ENCODE measurements around the gene BNC2.

DNA sequence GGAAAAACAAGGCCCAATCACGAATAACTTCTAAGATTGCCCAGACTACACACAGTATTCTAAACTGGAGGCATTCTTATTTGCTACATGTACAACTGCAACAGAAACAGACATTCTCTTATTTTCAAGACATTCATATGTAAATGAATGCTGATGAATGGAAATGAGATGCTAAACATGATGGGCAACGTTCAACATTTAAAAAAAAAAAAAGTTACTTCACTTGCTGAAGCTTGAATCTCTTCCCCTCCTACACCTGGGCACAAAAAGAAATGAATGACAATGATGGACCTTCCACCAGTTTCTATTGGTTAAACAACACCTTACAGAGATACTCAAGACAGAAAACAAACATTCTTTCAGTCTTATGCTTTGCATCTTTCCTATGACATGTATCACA, 160.5 kb downstream of the BNC2 start:
- TF ChIP-seq, protein P1, sequence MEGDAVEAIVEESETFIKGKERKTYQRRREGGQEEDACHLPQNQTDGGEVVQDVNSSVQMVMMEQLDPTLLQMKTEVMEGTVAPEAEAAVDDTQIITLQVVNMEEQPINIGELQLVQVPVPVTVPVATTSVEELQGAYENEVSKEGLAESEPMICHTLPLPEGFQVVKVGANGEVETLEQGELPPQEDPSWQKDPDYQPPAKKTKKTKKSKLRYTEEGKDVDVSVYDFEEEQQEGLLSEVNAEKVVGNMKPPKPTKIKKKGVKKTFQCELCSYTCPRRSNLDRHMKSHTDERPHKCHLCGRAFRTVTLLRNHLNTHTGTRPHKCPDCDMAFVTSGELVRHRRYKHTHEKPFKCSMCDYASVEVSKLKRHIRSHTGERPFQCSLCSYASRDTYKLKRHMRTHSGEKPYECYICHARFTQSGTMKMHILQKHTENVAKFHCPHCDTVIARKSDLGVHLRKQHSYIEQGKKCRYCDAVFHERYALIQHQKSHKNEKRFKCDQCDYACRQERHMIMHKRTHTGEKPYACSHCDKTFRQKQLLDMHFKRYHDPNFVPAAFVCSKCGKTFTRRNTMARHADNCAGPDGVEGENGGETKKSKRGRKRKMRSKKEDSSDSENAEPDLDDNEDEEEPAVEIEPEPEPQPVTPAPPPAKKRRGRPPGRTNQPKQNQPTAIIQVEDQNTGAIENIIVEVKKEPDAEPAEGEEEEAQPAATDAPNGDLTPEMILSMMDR (tag by site-specific recombination; IDR thresholded peaks at IDR 0.05), result no peak
- no peak for TF ChIP-seq PATZ1 (tag by site-specific recombination; IDR thresholded peaks at IDR 0.05)
- TF ChIP-seq ZNF174 (tag by site-specific recombination; IDR thresholded peaks at IDR 0.05), result no peak
- TF ChIP-seq, protein P2, sequence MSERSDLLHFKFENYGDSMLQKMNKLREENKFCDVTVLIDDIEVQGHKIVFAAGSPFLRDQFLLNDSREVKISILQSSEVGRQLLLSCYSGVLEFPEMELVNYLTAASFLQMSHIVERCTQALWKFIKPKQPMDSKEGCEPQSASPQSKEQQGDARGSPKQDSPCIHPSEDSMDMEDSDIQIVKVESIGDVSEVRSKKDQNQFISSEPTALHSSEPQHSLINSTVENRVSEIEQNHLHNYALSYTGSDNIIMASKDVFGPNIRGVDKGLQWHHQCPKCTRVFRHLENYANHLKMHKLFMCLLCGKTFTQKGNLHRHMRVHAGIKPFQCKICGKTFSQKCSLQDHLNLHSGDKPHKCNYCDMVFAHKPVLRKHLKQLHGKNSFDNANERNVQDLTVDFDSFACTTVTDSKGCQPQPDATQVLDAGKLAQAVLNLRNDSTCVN (tag by site-specific recombination; optimal IDR thresholded peaks at IDR 0.05), result no peak
- no peak for TF ChIP-seq ZNF350 (tag by site-specific recombination; IDR thresholded peaks at IDR 0.05)
- no peak for TF ChIP-seq TSHZ1 (tag by site-specific recombination; IDR thresholded peaks at IDR 0.05; ENCODE audit: borderline replicate concordance)
- TF ChIP-seq HOXC10 (CRISPR knock-in tag; IDR thresholded peaks at IDR 0.05), result no peak
- TF ChIP-seq YY1 (tag by site-specific recombination; IDR thresholded peaks at IDR 0.05), result no peak
- TF ChIP-seq ZNF202 (tag by site-specific recombination; IDR thresholded peaks at IDR 0.05; ENCODE audit: borderline replicate concordance), result no peak
- no peak for TF ChIP-seq SCRT1 (tag by site-specific recombination; IDR thresholded peaks at IDR 0.05; ENCODE audit: borderline replicate concordance)
- TF ChIP-seq ZBTB10 (tag by site-specific recombination; IDR thresholded peaks at IDR 0.05), result no peak

Data from HEK293 (cell line).